IMR-90 (cell line): Measurements from ENCODE around the gene ZNF502. TPM values are rescaled to one million over a fixed set of nuclear protein-coding genes. Genes with fewer than 3 reads are reported as not detected.

Experiments used
- ATAC-seq: fragments of 200-7000 bp; cut with Tn5 transposase; 2 replicates; pipeline ENCODE4 v1.9.1; 2020; ENCODE audit warnings: low read depth, mild to moderate bottlenecking, moderate library complexity
- BruUV-seq: library from RNA; stranded (reverse); fragments of 400-500 nt; replicated peaks from 2 replicates; lab custom pipeline; 2021; lab: Mats Ljungman, UMichigan
- CTCF ChIA-PET: fragments of 300-600 bp; formaldehyde crosslinking; extraction: SDS; loops from one replicate; lab custom pipeline; 2021; ENCODE audit warnings: antibody characterized with exemption; lab: Yijun Ruan, JAX
- POLR2A ChIA-PET: fragments of 300-600 bp; sonication (Branson Sonifier 250); formaldehyde crosslinking; loops from one replicate; lab custom pipeline; 2022; ENCODE audit warnings: antibody characterized with exemption; ENCODE audit not compliant: unreplicated experiment; lab: Charles Lee
- DNase-seq: peaks from one replicate; pipeline ENCODE4 v3.0.0; 2013
- H2AFZ ChIP-seq: replicated peaks from 2 replicates; pipeline ENCODE3; 2013; ENCODE audit warnings: low read length, mild to moderate bottlenecking; ENCODE audit not compliant: poor library complexity
- H2AK5ac ChIP-seq: 2 replicates; pipeline ENCODE4 v1.6.1; 2013; ENCODE audit warnings: low read depth, low read length, inconsistent platforms
- H2AK9ac ChIP-seq: replicated peaks from 2 replicates; pipeline ENCODE3; 2013; ENCODE audit warnings: mild to moderate bottlenecking, low read depth, low read length, moderate library complexity; ENCODE audit not compliant: poor library complexity
- H2BK120ac ChIP-seq: 2 replicates; pipeline ENCODE4 v1.6.1; 2013; ENCODE audit warnings: low read depth, low read length, inconsistent platforms
- H2BK15ac ChIP-seq: 3 replicates; pipeline ENCODE4 v1.6.1; 2013; ENCODE audit warnings: low read depth, low read length, inconsistent platforms
- H2BK20ac ChIP-seq: 2 replicates; pipeline ENCODE4 v1.6.1; 2013; ENCODE audit warnings: low read depth, mild to moderate bottlenecking, inconsistent platforms, low read length, moderate library complexity
- H2BK5ac ChIP-seq: 2 replicates; pipeline ENCODE4 v1.6.1; 2013; ENCODE audit warnings: mild to moderate bottlenecking, low read depth, low read length, inconsistent platforms; ENCODE audit not compliant: poor library complexity, severe bottlenecking
- H3K14ac ChIP-seq: replicated peaks from 2 replicates; pipeline ENCODE4 v1.6.1; 2013; ENCODE audit warnings: low read depth, low read length, inconsistent platforms
- H3K18ac ChIP-seq: 2 replicates; pipeline ENCODE4 v1.6.1; 2013; ENCODE audit warnings: low read depth, low read length, control low read depth
- H3K23ac ChIP-seq: 2 replicates; pipeline ENCODE4 v1.6.1; 2013; ENCODE audit warnings: low read depth, low read length, inconsistent platforms
- H3K27ac ChIP-seq: 2 replicates; pipeline ENCODE4 v1.5.1; 2013; ENCODE audit warnings: mild to moderate bottlenecking, control low read depth, low read length; ENCODE audit not compliant: insufficient read depth
- H3K27me3 ChIP-seq: 2 replicates; pipeline ENCODE4 v1.6.1; 2013; ENCODE audit warnings: low read length; ENCODE audit not compliant: control insufficient read depth, insufficient read depth
- H3K36me3 ChIP-seq: 2 replicates; pipeline ENCODE4 v1.6.1; 2013; ENCODE audit warnings: low read length, mixed read lengths; ENCODE audit not compliant: control insufficient read depth, insufficient read depth
- H3K4ac ChIP-seq: 2 replicates; pipeline ENCODE4 v1.6.1; 2013; ENCODE audit warnings: low read depth, low read length, inconsistent platforms
- H3K4me1 ChIP-seq: 2 replicates; pipeline ENCODE4 v1.6.1; 2013; ENCODE audit warnings: low read length, mixed read lengths; ENCODE audit not compliant: control insufficient read depth, insufficient read depth
- H3K4me2 ChIP-seq: 2 replicates; pipeline ENCODE4 v1.6.1; 2013; ENCODE audit warnings: low read depth, mild to moderate bottlenecking, control low read depth, low read length, moderate library complexity
- H3K4me3 ChIP-seq: 2 replicates; pipeline ENCODE4 v1.5.1; 2013; ENCODE audit warnings: low read depth, mild to moderate bottlenecking, control low read depth, low read length, moderate library complexity; ENCODE audit not compliant: insufficient read depth
- H3K56ac ChIP-seq: 2 replicates; pipeline ENCODE4 v1.6.1; 2013; ENCODE audit warnings: low read length, inconsistent platforms; ENCODE audit not compliant: insufficient read depth; ENCODE audit errors: extremely low read depth
- H3K79me1 ChIP-seq, 2 experiments: 2 replicates each; pipeline ENCODE4 v1.6.1; 2013; ENCODE audit warnings: low read length in 2 of 2, inconsistent platforms in 1 of 2, low read depth in 1 of 2
- H3K9ac ChIP-seq: 2 replicates; pipeline ENCODE4 v1.6.1; 2013; ENCODE audit warnings: low read depth, low read length, control low read depth
- H3K9me1 ChIP-seq: 2 replicates; pipeline ENCODE4 v1.6.1; 2013; ENCODE audit warnings: low read length, inconsistent platforms; ENCODE audit not compliant: insufficient read depth
- H3K9me3 ChIP-seq: 2 replicates; pipeline ENCODE4 v1.6.1; 2013; ENCODE audit warnings: low read length; ENCODE audit not compliant: control insufficient read depth, insufficient read depth
- H4K20me1 ChIP-seq: 2 replicates; pipeline ENCODE4 v1.6.1; 2013; ENCODE audit warnings: low read length, inconsistent platforms; ENCODE audit not compliant: insufficient read depth
- H4K5ac ChIP-seq: 2 replicates; pipeline ENCODE4 v1.6.1; 2013; ENCODE audit warnings: mild to moderate bottlenecking, low read depth, low read length, control low read depth
- H4K8ac ChIP-seq, 2 experiments: 2 replicates each; pipeline ENCODE4 v1.6.1; 2013; ENCODE audit warnings: low read depth in 2 of 2, low read length in 2 of 2, control low read depth in 1 of 2, inconsistent platforms in 1 of 2
- H4K91ac ChIP-seq: 2 replicates; pipeline ENCODE4 v1.6.1; 2013; ENCODE audit warnings: low read depth, low read length, inconsistent platforms; ENCODE audit not compliant: insufficient read depth
- CHD1 ChIP-seq: IDR thresholded peaks from 2 replicates; pipeline ENCODE4 v1.6.1; 2012; ENCODE audit warnings: low read depth, low read length, improper control_type of control experiment
- POLR2A ChIP-seq: IDR thresholded peaks from 2 replicates; pipeline ENCODE4 v1.6.1; 2012; ENCODE audit warnings: mild to moderate bottlenecking, low read depth, low read length
- SMC3 ChIP-seq: fragments of 150-350 bp; IDR thresholded peaks from 2 replicates; pipeline ENCODE4 v1.6.1; 2016; ENCODE audit warnings: low read depth, mild to moderate bottlenecking, antibody characterized with exemption, low read length, moderate library complexity
- WGBS, 2 experiments: methylation state at CpG; one replicate each; pipeline versions ENCODE4 v1.1.5 to v1.1.7; 2013; ENCODE audit warnings: missing lambda C conversion rate in 2 of 2; ENCODE audit not compliant: insufficient read length in 1 of 2; ENCODE audit errors: extremely low coverage in 2 of 2; 5-methylcytosine and 5-hydroxymethylcytosine counted together
- dilution Hi-C: fragments of 300-500 bp; cut with HindIII; formaldehyde crosslinking; loops from one replicate; pipeline ENCODE4 v1.14.3; 2018; ENCODE audit warnings: low sequenced_read_pairs; ENCODE audit not compliant: unreplicated experiment
- in situ Hi-C: fragments of 300-500 bp; cut with MboI; formaldehyde crosslinking; loops from 3 replicates; pipeline ENCODE4 v1.14.3; 2019; ENCODE audit warnings: low sequenced_read_pairs, inconsistent platforms, mixed read lengths
- intact Hi-C: fragments of 100-400 bp; cut with micrococcal nuclease; formaldehyde crosslinking; loops from 2 replicates; pipeline ENCODE4 v1.10.0; 2022
- polyA plus RNA-seq, 3 experiments: library from polyadenylated mRNA; depleted of rRNA; stranded (reverse); fragments of >200 nt; gene quantifications; 2 replicates each; pipeline ENCODE4 v1.2.3, GENCODE V29; 2012; ENCODE audit warnings: low replicate concordance in 1 of 3
- total RNA-seq: library from RNA; depleted of rRNA; stranded (reverse); fragments of >200 nt; gene quantifications from 2 replicates; pipeline ENCODE4 v1.2.3, GENCODE V29; 2012

The ZNF502 gene
- total and polyA plus RNA-seq, 2 of the 4 experiments (the other 2 are of a cell fraction): 2.1 to 5.7 TPM

- no peak overlapping the region for H2AK5ac ChIP-seq
- peak overlapping the region; percentile 51; the same call in 1 of the 2 replicates for H3K9ac ChIP-seq
- ChIA-PET CTCF (interaction anchor here (0.5 to 0.6 kb wide), 2 partner anchors 186 to 214 kb away, joined by 3 to 12 read pairs; no protein-coding TSS in a partner anchor), POLR2A (no interaction called here)
- no peak overlapping the region for H3K4ac ChIP-seq
- H3K9me3 ChIP-seq: peaks cover 5% of the 10 kb centered on the region
- peaks cover 3% of the 10 kb centered on the region for H3K36me3 ChIP-seq
- ATAC-seq (no peak), DNase-seq (no peak)
- peak overlapping the region; percentile 36 to 57; a peak in 1 of 4 replicates for H4K8ac ChIP-seq
- no peak overlapping the region for H3K27ac ChIP-seq
- H2BK120ac ChIP-seq: no peak overlapping the region
- H2BK15ac ChIP-seq: no peak overlapping the region
- H3K18ac ChIP-seq: no peak overlapping the region
- no peaks in the 10 kb centered on the region for H3K27me3 ChIP-seq
- H3K79me1 ChIP-seq: peaks cover 15 to 41% of the 10 kb centered on the region in 2 experiments
- H3K14ac ChIP-seq: peak overlapping the region; percentile 42; the same call in 1 of the 2 replicates
- H3K23ac ChIP-seq: peak overlapping the region; percentile 66; the same call in 1 of the 2 replicates
- no CpG with 5 or more reads among the region's 5 CpGs for WGBS, 2 experiments
- H2BK5ac ChIP-seq: peak overlapping the region; percentile 53
- H3K4me3 ChIP-seq: peak overlapping the region; percentile 69
- H3K4me1 ChIP-seq: no peaks in the 10 kb centered on the region
- in situ Hi-C loops: no loop called here
- H3K4me2 ChIP-seq: peak overlapping the region; percentile 83; the same call in 1 of the 2 replicates
- peak overlapping the region; percentile 59; the same call in 1 of the 2 replicates for H3K56ac ChIP-seq
- H4K91ac ChIP-seq: no peak overlapping the region
- no peak overlapping the region for H2AFZ ChIP-seq
- dilution Hi-C loops: no loop called here
- no peaks in the 10 kb centered on the region for H4K20me1 ChIP-seq
- intact Hi-C loops: loop anchor here (1.0 to 2.0 kb wide), 2 partner anchors 152 to 230 kb away; no protein-coding TSS in a partner anchor
- BruUV-seq: no TSS peak
- no peaks in the 10 kb centered on the region for H3K9me1 ChIP-seq
- no peak overlapping the region for H4K5ac ChIP-seq
- no peak overlapping the region for H2AK9ac ChIP-seq
- H2BK20ac ChIP-seq: no peak overlapping the region
- TF ChIP-seq POLR2A: no peak
- no peak for TF ChIP-seq SMC3
- no peak for TF ChIP-seq CHD1
These were observed 50.2 kb downstream of the ZNF502 start for GRCh38 chr3:44762690-44763089.
